CD14-positive monocyte (primary cell): ENCODE data around the gene ARSK. TPM values are rescaled to one million over a fixed set of nuclear protein-coding genes. Genes with fewer than 3 reads are reported as not detected.

Source experiments
- DNase-seq, 3 donors: peaks; one replicate each; pipeline ENCODE4 v3.0.0-alpha.2; 2011 to 2022
- H2AFZ ChIP-seq: 2 replicates; pipeline ENCODE4 v1.6.0; 2012; ENCODE audit warnings: mild to moderate bottlenecking, low read depth, low read length, inconsistent platforms; ENCODE audit not compliant: insufficient read depth, poor library complexity, severe bottlenecking
- H3K27ac ChIP-seq, 2 donors: 1 replicate in 1 of 2; 2 replicates in 1 of 2; pipeline ENCODE4 v1.5.1; 2012 to 2013; ENCODE audit warnings: low read length in 2 of 2, control low read depth in 1 of 2, inconsistent platforms in 1 of 2, low read depth in 1 of 2, mild to moderate bottlenecking in 1 of 2
- H3K27me3 ChIP-seq, 2 donors: one replicate each; pipeline versions ENCODE4 v1.6.0 to v1.6.1; 2011 to 2013; ENCODE audit warnings: low read length in 2 of 2; ENCODE audit not compliant: control insufficient read depth in 2 of 2, insufficient read depth in 2 of 2
- H3K36me3 ChIP-seq, 2 donors: replicated peaks in 1 of 2; 1 replicate in 1 of 2; 2 replicates in 1 of 2; pipeline versions ENCODE4 v1.5.1 to v1.6.1; 2012 to 2013; ENCODE audit warnings: low read length in 2 of 2, control low read depth in 1 of 2, inconsistent platforms in 1 of 2, mild to moderate bottlenecking in 1 of 2; ENCODE audit not compliant: insufficient read depth in 2 of 2, control insufficient read depth in 1 of 2
- H3K4me1 ChIP-seq, 2 donors: 1 replicate in 1 of 2; 2 replicates in 1 of 2; pipeline versions ENCODE4 v1.5.1 to v1.6.1; 2012 to 2013; ENCODE audit warnings: low read length in 2 of 2, control low read depth in 1 of 2, inconsistent platforms in 1 of 2, mild to moderate bottlenecking in 1 of 2, moderate library complexity in 1 of 2; ENCODE audit not compliant: insufficient read depth in 2 of 2, control insufficient read depth in 1 of 2
- H3K4me2 ChIP-seq: replicated peaks from 2 replicates; pipeline ENCODE3; 2012; ENCODE audit warnings: low read length, moderate library complexity, mild to moderate bottlenecking; ENCODE audit not compliant: poor library complexity, severe bottlenecking; ENCODE audit errors: extremely low read depth
- H3K4me3 ChIP-seq, 3 experiments: fragments of 200-600 bp in 1 of 3; sonication (generic) in 1 of 3; replicated peaks in 1 of 3; 1 replicate in 2 of 3; 2 replicates in 1 of 3; pipeline ENCODE4 v1.5.1; 2011 to 2013; ENCODE audit warnings: low read length in 3 of 3, mild to moderate bottlenecking in 3 of 3, control low read depth in 2 of 3, low read depth in 2 of 3, inconsistent platforms in 1 of 3, moderate library complexity in 1 of 3
- H3K79me2 ChIP-seq: 2 replicates; pipeline ENCODE4 v1.6.0; 2012; ENCODE audit warnings: mild to moderate bottlenecking, control low read depth, inconsistent platforms, low read length, moderate library complexity; ENCODE audit not compliant: insufficient read depth
- H3K9ac ChIP-seq: 2 replicates; pipeline ENCODE4 v1.6.0; 2017; ENCODE audit warnings: low read length, mild to moderate bottlenecking; ENCODE audit not compliant: insufficient read depth, poor library complexity, severe bottlenecking
- H3K9me3 ChIP-seq, 2 donors: replicated peaks in 1 of 2; 1 replicate in 1 of 2; 2 replicates in 1 of 2; pipeline versions ENCODE4 v1.5.1 to v1.6.1; 2012 to 2013; ENCODE audit warnings: low read length in 2 of 2, control low read depth in 1 of 2; ENCODE audit not compliant: control insufficient read depth in 1 of 2, insufficient read depth in 1 of 2
- H4K20me1 ChIP-seq: 2 replicates; pipeline ENCODE4 v1.6.0; 2012; ENCODE audit warnings: mild to moderate bottlenecking, low read length, control low read depth, moderate library complexity; ENCODE audit not compliant: insufficient read depth
- H3K27ac Mint-ChIP-seq, 7 donors: one replicate each; pipeline ENCODE4 v1.8.0; 2020; ENCODE audit warnings: mild to moderate bottlenecking in 7 of 7, mixed read lengths in 7 of 7, moderate library complexity in 6 of 7, inconsistent platforms in 2 of 7
- H3K27me3 Mint-ChIP-seq, 3 donors: one replicate each; pipeline ENCODE4 v1.8.0; 2021 to 2022; ENCODE audit warnings: low read depth in 3 of 3, mild to moderate bottlenecking in 3 of 3, mixed read lengths in 3 of 3, moderate library complexity in 3 of 3, inconsistent platforms in 1 of 3
- H3K36me3 Mint-ChIP-seq, 2 donors: one replicate each; pipeline ENCODE4 v1.8.0; 2020; ENCODE audit warnings: mixed read lengths in 2 of 2, inconsistent platforms in 1 of 2, mild to moderate bottlenecking in 1 of 2
- H3K4me1 Mint-ChIP-seq: one replicate; pipeline ENCODE4 v1.8.0; 2020; ENCODE audit warnings: mild to moderate bottlenecking, mixed read lengths
- H3K4me3 Mint-ChIP-seq, 2 donors: one replicate each; pipeline ENCODE4 v1.8.0; 2020; ENCODE audit warnings: mild to moderate bottlenecking in 2 of 2, mixed read lengths in 2 of 2, moderate library complexity in 1 of 2
- H3K9me3 Mint-ChIP-seq, 7 donors: one replicate each; pipeline ENCODE4 v1.8.0; 2020 to 2022; ENCODE audit warnings: mixed read lengths in 7 of 7, mild to moderate bottlenecking in 6 of 7, moderate library complexity in 6 of 7, inconsistent platforms in 2 of 7
- WGBS: methylation state at CpG from one replicate; pipeline ENCODE4 v1.1.5; 2013; ENCODE audit warnings: missing lambda C conversion rate; ENCODE audit not compliant: insufficient coverage; 5-methylcytosine and 5-hydroxymethylcytosine counted together
- intact Hi-C, 2 donors: fragments of 100-400 bp; cut with micrococcal nuclease; formaldehyde crosslinking; loops; one replicate each; pipeline versions ENCODE4 v1.15.0 to v1.15.1; 2023
- polyA plus RNA-seq, 3 donors: library from polyadenylated mRNA; depleted of rRNA in 1 of 3; unstranded in 2 of 3; stranded (reverse) in 1 of 3; fragments of 300-500 nt in 2 of 3; fragments of >200 nt in 1 of 3; fragmentation: Illumina TruSeq in 2 of 3; gene quantifications; 1 replicate in 2 of 3; 2 replicates in 1 of 3; pipeline ENCODE4 v1.2.3, GENCODE V29; 2012 to 2021
- TF ChIP-seq, protein P1 (sequence below): fragments of 200-600 bp; IDR thresholded peaks from one replicate; pipeline ENCODE4 v1.8.0; 2022; ENCODE audit warnings: antibody characterized with exemption, mild to moderate bottlenecking

Gene ARSK
- polyA plus RNA-seq, 3 donors, result 0.67 to 1.3 (median 1.3) TPM

DNA sequence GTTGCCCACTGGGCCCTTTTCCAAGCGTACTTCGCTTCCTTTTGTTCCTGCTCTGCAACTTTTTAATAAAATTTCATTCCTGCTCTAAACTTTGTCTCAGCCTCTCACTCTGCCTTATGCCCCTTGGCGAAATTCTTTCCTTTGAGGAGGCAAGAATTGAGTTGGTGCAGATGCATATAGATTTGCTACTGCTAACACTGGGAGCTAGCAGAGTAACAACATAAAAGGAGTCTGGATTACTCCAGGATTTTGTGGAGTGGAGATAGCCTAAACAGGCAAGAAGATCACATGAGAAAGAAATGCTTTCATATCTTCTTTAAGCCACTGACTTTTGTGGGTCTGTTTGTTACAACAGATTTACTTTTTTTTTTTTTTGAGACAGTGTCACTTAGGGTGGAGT, 78.8 kb downstream of the ARSK start:
- intact Hi-C loops, result no loop called here
- Histone ChIP-seq H3K79me2 (no peaks in the 10 kb centered on the region), H3K9me3 (peaks cover 0 to 3% of the 10 kb centered on the region in 2 donors), H3K27me3 (no peaks in the 10 kb centered on the region), H3K4me3 (no peak overlapping the region), H2AFZ (no peak overlapping the region), H3K36me3 (no peaks in the 10 kb centered on the region), H3K27ac (no peak overlapping the region), H4K20me1 (no peaks in the 10 kb centered on the region), H3K4me1 (peaks cover 0 to 7% of the 10 kb centered on the region in 2 donors), H3K9ac (no peak overlapping the region), H3K4me2 (no peak overlapping the region)
- TF ChIP-seq, protein P1, sequence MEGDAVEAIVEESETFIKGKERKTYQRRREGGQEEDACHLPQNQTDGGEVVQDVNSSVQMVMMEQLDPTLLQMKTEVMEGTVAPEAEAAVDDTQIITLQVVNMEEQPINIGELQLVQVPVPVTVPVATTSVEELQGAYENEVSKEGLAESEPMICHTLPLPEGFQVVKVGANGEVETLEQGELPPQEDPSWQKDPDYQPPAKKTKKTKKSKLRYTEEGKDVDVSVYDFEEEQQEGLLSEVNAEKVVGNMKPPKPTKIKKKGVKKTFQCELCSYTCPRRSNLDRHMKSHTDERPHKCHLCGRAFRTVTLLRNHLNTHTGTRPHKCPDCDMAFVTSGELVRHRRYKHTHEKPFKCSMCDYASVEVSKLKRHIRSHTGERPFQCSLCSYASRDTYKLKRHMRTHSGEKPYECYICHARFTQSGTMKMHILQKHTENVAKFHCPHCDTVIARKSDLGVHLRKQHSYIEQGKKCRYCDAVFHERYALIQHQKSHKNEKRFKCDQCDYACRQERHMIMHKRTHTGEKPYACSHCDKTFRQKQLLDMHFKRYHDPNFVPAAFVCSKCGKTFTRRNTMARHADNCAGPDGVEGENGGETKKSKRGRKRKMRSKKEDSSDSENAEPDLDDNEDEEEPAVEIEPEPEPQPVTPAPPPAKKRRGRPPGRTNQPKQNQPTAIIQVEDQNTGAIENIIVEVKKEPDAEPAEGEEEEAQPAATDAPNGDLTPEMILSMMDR, result no peak
- no peak overlapping the region for H3K27ac Mint-ChIP-seq
- H3K27me3 Mint-ChIP-seq, result peaks cover 0 to 5% (median 2%) of the 10 kb centered on the region in 3 donors
- H3K4me1 Mint-ChIP-seq, result peaks cover 14% of the 10 kb centered on the region
- H3K36me3 Mint-ChIP-seq, result no peaks in the 10 kb centered on the region
- no peak for DNase-seq
- no peak overlapping the region for H3K4me3 Mint-ChIP-seq
- H3K9me3 Mint-ChIP-seq, result peaks cover 0 to 7% (median 5%) of the 10 kb centered on the region in 7 donors
- WGBS, result no CpG with 5 or more reads among the region's 3 CpGs

DNA sequence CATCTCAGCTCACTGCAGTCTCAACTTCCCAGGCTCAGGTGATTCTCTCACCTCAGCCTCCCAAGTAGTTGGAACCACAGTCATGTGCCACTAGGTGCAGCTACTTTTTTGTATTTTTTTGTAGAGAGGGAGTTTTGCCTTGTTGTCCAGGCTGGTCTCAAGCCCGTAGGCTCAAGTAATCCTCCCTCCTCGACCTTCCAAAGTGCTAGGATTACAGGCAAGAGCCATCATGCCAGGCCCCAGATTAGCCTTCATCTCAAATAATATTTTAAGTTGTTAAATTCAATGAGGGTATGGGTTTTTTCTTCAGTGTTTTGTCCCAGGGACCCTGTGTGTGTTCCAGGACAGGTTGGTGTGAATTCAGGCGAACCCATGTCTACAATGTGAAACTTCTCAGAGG, 79.2 kb downstream of the ARSK start:
- Histone ChIP-seq H4K20me1 (no peaks in the 10 kb centered on the region), H3K4me3 (no peak overlapping the region), H3K9ac (no peak overlapping the region), H3K4me2 (no peak overlapping the region), H3K27ac (no peak overlapping the region), H3K36me3 (no peaks in the 10 kb centered on the region), H3K9me3 (peaks cover 0 to 3% of the 10 kb centered on the region in 2 donors), H2AFZ (no peak overlapping the region), H3K79me2 (no peaks in the 10 kb centered on the region), H3K4me1 (peaks cover 0 to 7% of the 10 kb centered on the region in 2 donors), H3K27me3 (no peaks in the 10 kb centered on the region)
- Mint-ChIP-seq H3K4me3 (no peak overlapping the region), H3K36me3 (no peaks in the 10 kb centered on the region), H3K27ac (no peak overlapping the region), H3K27me3 (peaks cover 0 to 5% (median 2%) of the 10 kb centered on the region in 3 donors), H3K9me3 (peaks cover 0 to 7% (median 5%) of the 10 kb centered on the region in 7 donors), H3K4me1 (peaks cover 14% of the 10 kb centered on the region)
- TF ChIP-seq, protein P1, result no peak
- WGBS, result no CpG with 5 or more reads among the region's 3 CpGs
- intact Hi-C loops, result no loop called here
- DNase-seq, result no peak
